ENCODE results near the gene SF3B6.

SF3B6 gene

GRCh38 chr2:24088821-24089359 lies 12.8 kb upstream of the SF3B6 start:
- no peak for DNase-seq

GRCh38 chr2:24087032-24087431 lies 10.9 kb upstream of the SF3B6 start:
- no peak for DNase-seq

DNA sequence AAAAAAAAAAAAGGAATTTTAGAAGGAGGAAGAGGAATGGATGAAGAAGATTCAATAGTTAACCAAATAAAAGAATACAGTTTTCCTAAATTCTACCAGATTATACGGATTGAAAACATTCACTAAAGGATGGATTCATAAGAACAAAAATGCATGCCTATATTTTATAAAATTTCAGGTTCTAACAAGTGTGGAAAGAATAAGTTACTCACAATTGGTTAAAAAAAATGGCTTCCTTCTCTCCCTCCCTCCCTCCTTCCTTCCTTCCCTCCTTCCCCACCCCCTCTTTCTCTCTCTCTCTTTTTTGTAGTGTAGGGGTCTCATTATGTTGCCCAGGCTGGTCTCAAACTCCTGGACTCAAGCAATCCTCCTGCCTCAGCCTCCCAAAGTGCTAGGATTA lies 10.1 kb upstream of the SF3B6 start:
- DNase-seq: no peak

DNA sequence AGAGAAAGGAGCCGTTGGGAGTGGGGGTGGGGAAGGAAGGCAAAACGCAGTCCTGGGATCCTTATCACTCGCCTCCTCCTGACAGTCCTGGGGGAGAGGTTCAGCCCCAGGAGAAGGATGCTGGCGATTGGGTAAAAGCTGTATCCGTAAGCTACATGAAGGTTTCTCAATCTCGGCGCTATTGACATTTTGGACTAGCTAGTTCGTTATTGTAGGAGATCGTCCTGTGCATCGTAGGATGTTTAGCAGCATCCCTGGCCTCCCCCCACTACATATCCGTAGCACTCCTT lies 9.0 kb upstream of the SF3B6 start:
- no peak for DNase-seq

DNA sequence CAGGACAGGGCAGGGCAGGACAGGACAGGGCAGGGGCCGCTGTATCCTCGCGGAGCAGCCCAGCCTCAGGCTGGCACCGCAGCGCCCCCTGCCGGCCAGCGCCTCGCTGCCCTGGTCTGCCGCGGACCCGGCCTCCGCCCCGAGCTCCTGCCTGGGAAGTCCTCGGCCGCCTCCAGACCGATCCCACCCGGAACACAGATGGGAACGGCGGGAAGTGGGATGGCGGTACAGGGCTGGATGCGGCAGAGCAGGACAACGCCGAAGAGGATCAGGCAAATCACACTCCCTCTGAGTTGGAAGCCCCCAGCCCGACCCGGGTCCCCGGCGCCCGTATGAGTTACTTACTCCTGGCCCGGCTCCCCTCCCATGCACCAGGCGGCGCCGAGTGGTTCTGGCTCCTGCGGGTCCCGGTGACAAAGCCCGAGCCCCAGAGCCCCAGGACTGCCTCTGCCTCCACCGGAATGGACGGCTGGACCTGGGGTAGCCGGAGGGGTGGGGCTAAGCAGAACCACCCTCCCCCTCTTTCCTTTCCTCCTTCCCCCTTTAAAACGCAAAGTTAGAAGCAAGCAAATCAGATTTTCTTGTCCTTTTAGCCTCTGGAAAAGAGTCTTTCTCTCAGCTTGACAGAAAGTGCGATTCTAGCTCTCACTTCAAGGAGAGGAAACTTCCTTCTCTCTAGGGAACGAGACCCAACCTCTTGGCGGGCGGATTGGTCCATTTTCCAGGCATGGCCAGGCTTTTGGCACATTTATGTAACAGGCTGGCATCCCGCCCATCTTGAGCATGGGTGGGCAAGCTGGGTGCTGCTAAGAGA lies 8.5 kb upstream of the SF3B6 start, which contains the start of gene TP53I3:
Gene TP53I3, minus strand, starts transcription at position 449 of the 814 bp plus-strand sequence. CDS start 508 bp downstream, outside the sequence.
- DNase-seq: peak; percentile 63

GRCh38 chr2:24083567-24084385 lies 7.7 kb upstream of the SF3B6 start:
- no peak for DNase-seq

DNA sequence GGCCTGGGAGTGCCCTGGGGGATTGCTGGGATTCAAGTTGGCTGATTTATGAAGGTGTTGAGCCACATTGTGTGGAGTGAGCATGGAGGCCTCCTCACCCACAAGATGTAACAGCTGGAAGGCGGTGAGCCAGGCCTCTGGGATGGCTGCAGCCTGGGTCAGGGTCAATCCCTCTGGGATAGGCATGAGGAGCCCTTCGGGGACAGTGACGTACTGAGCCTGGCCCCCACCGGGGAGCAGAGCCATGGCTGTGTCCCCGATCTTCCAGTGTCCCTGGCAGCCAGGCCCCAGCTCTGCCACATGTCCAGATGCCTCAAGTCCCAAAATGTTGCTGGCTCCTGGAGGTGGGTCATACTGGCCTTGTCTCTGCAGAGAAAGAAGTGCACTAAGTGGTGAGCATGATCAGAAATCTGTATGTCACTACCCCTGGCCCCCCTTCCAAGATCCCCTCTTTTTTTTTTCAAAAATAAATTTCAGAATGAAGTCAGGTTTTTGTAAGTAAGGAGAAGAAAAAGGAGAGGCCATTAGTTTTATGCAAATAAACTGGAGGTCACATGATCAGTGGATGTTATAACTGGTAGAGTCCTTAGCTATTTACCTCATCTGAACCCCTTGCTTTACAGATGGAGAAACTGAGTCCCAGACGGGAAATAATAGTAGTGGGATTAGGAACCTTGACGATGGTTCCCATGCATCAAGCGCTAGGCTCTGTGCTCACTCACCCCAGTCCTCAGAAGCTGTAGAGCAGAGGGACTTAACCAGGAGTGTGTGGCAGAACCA lies 6.9 kb upstream of the SF3B6 start:
- DNase-seq: no peak

GRCh38 chr2:24080701-24081100 lies 4.6 kb upstream of the SF3B6 start:
- no peak for DNase-seq

DNA sequence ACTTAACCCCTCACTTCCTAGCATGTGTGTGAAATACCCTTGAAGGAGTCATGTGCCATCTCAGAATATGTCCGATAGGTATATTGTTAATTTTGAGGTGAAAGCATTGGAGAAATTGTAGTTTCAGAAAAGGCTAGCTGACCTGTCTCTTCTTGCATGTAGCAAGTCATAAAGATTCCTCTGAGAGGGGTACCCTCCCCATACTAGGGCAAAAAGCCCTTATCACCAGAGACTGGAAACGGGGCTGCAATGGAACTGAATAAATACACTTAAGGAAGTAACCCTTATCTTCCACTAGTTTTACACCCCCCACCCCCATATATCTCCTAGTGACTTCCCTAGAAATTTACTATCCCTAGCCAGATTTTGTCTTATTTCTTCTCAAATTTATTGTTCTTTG lies 1.8 kb upstream of the SF3B6 start:
- DNase-seq: no peak

DNA sequence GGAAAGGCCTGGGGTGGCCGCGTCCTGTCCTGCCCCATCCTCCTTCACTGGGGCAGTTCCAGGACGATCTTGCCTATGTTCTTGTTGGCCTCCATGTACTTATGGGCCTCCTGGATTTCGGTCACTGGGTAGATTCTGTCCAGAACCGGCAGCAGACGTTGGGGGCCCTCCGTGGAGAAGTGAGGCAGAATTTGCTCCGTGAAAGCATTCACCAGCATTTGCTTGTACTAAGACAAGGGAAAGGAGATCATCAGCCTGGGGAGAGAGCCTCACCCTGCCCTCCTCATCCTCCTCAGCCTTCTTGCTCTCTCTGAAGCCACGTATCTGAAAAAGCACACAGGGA lies 1.4 kb upstream of the SF3B6 start:
- no peak for DNase-seq

- DNase-seq: no peak
Measured at GRCh38 chr2:24076849-24077534, 866 bp upstream of the SF3B6 start.

GRCh38 chr2:24075259-24075658 lies 867 bp downstream of the SF3B6 start:
- no peak for DNase-seq

- DNase-seq: no peak
Measured at GRCh38 chr2:24073816-24074215, 2.3 kb downstream of the SF3B6 start.

DNA sequence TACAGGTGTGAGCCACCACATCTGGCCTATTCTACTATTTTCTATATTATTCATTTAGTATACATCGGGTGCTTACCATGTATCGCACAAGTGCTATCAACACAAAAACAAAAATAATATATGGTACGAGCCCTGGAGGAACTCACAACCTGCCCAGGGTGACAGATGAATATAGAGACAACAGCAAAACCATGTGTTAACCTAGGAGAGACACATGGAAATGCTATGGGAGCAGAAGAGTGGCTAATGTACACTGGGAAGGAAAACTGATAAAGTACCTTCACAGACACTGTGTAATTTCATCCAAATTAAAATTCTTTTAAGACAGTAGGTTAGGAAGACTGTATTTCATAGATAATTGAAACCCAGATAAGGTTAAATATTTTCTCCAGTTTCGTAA lies 3.9 kb downstream of the SF3B6 start:
- no peak for DNase-seq

DNA sequence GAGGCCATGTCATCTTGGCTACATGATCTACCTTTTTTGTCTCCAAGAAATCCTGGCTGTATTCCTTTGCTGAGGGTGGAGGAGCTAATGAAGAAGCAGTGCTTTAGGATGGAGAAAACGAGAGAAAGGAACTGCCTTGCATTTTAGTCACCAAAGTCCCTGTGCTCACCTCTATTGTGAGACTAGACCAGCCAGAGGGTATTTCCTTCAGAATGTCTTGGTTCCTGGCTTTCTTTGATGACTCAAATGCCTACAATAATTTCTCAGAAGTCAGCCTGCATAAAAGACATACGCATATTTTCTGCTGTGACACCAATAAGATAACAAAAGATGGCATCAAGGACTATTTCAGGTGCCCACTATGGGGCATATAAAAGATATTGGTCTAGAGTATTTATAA lies 10.8 kb downstream of the SF3B6 start:
- DNase-seq: no peak

DNA sequence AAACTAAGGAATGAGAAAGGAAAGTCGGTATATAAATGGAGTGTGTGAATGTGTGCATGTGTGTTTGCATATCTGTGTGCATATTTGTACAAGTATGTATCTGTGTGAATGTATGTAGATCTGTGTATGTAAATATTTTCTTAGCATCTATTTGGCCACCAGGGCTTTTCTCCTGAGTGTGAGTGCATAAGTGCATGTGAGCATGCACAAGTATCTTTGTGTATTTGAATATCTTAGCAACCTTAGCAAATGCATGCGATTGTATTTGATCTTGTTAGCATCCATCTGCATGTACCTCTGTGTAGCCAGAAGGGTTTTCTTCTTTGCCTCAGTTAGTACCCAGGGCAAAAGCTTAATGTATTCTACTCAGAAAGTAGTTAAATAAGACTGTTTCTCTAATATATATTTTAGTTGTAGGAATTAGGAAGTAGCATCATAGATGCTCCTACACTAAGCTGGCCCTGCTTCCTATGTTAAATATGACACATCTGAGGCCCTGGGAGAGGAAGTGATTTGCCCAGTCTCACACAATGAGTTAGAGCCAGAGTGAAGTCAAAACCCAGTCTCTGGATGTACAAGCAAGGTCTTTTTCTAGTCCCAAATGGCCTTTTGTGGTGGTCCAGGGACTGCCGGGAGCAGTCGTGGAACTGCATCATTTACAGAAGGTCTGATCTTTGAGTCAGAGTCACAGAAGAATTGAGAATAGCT lies 17.4 kb downstream of the SF3B6 start:
- no peak for DNase-seq

GRCh38 chr2:24055750-24056149 lies 20.4 kb downstream of the SF3B6 start:
- DNase-seq: no peak

DNA sequence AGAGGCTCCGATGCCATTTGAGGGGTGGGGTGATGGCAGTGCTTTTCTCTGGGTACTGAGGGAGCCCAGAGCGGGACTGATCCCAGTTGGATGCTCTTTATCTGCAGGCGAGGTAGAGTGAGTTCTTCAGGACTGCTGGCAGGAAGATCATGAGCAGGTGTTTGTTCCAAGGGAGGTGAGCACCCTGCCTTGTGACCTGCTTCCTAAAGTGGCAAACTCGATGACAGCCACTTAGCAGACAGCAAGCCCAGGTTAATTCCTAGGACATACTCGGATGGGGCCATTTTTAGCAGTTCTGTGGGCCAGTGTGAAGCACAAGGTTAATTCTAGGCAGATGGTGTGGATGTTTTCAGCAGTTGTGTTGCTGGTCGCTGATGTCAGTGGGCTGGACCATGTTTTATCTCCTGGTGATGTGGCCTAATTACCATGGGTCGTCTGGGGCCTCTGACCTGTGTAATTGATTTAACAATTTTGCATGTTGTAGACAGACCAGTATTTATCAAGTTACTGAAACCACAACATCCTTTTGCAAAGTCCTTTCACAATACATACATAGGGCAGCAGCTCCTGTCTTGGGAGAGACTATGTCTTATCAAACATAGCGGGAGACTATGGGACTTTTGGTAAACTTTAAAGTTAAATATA lies 21.6 kb downstream of the SF3B6 start:
- no peak for DNase-seq

DNA sequence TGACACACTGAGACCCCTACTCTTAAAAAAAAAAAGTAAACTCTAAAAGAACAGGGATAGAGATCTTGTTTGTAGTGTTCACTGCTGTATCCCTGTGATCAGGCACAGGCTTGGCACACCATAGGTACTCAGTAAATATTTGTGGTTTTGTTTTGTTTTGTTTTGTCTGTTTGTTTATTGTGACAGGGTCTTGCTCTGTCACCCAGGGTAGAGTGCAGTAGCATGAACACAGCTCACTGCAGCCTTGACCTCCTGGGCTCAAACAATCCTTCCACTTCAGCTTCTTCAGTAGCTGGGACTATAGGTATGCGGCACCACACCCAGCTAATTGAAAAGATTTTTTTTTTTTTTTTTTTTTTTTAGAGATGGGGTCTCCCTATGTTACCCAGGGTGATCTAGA lies 23.2 kb downstream of the SF3B6 start:
- no peak for DNase-seq

GRCh38 chr2:24051833-24052232 lies 24.3 kb downstream of the SF3B6 start:
- DNase-seq: no peak

Measured in activated CD4-positive, alpha-beta T cell treated with anti-CD3 and anti-CD28 coated beads for 1 hour (primary cell).